GM19324 (cell line): ENCODE measurements around the gene TSHZ2.

Experiments used
- ATAC-seq: cut with Tn5 transposase; IDR thresholded peaks from one replicate; pipeline ENCODE4 v1.9.1; 2021; ENCODE audit warnings: mild to moderate bottlenecking, moderate library complexity; ENCODE audit not compliant: unreplicated experiment, low FRiP score

Gene TSHZ2

DNA sequence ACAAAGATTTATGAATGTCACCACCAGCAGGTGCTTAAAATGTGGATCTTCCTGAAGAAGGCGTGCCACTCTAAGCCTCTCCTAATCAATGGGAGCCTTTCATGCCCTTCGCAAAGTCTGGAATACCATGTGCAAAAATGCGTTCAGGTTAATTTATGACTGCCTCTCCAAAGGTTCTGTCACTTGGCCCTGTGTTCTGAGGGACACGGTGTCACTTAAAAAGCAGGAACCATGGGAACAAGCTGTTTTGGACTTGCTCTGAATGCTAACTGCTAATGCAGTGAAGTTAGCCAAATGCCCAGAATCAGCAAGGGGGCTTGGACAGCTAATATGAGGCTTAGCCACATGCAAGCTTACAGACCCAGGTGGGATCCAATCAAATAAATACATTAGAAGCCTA, 250.3 kb downstream of the TSHZ2 start:
- ATAC-seq, result no peak

DNA sequence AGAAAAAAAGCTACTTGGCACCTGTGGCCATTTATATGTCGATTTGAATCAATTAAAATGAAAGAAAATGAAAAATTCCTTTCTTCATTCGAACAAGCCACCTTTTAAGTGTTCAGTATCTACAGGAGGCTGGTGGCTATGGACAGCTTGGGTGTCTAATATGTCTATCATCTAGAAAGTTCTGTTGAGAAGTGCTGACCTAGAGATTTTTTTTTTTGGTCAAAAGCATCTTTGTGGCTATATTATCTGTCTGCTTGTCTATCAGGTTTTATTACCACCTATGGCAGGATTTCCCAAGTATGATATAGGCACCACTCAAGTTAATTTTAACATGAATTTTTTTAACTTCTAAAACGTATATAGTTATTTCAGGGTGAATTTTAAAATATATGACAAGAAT, 250.8 kb downstream of the TSHZ2 start:
- no peak for ATAC-seq

DNA sequence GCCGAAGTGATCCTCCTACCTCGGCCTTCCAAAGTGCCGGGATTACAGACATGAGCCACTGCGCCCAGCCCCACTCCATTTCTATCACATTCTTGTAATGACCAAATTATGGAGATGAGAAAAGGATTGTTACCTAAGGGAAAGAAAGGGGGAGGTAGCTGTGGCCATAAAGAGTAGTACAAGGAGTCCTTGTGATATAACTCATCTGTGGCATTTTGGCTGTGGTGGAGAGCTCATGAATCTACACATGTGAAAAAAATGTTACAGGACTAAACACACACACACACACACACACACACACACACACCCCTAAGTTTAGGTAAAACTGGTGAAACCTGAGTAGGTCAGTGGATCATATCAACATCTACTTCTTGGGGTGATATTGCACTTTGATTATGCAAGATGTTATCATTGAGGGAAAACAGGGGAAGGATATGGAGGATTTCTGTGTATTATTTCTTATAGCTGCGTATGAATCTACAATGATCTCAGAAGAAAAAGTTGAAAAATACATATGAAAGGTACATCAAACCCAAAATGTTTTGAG, 251.5 kb downstream of the TSHZ2 start:
- no peak for ATAC-seq

DNA sequence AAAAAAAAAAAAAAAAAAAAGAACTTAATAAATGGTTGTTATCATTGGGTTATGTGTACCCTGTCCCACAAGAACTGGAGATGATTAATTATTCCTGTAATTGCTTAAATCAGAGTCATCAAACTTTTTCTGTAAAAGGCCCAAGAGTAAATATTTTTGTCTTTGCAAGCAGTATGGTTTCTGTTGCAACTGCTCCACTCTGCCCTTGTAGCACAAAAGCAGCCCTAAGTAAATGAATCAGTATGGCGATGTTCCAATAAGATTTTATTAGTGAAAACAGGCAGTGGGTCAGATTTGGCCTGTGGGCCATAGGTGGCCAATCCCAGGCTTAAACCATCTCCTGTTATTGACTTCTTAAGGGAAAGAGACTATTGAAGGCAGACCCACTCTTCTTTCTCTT, 252.7 kb downstream of the TSHZ2 start:
- ATAC-seq, result no peak

DNA sequence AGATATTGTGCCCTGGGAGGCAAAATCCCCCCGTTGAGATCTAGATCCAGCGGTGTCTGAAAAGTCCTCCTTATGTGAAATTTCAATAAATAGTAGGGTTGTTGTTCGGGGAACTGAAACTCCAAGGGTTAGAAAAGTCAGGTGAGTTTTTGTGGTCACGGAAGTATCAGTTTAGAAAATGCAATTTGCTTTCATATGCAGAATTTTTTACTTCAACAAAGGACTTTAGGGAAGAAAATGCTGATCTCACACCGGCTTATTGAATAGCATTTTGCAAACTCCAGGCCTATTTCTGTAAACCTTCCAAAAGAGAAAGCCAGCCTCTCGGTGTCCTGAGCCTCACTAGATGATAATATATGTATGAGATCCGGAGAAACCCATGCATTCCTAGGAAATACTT, 254.7 kb downstream of the TSHZ2 start:
- no peak for ATAC-seq

DNA sequence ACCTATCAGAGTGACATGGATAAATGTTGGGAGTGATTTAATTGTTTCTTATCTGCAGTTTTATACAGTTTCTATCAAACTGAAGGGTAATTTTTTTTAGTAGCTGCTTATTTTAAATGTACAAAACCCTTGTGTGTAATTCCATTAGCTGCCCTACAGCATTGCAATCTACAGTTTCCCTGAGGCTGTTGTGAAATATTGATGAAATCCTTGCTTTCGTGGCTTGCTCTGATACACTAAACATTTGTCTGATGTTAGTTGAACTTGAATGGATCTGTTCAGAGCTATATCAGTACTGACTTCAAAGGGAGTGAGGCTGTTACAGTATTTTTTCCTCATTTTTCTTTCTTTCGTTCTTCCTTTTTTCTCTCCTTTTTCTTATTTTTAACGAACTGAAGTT, 255.4 kb downstream of the TSHZ2 start:
- no peak for ATAC-seq

DNA sequence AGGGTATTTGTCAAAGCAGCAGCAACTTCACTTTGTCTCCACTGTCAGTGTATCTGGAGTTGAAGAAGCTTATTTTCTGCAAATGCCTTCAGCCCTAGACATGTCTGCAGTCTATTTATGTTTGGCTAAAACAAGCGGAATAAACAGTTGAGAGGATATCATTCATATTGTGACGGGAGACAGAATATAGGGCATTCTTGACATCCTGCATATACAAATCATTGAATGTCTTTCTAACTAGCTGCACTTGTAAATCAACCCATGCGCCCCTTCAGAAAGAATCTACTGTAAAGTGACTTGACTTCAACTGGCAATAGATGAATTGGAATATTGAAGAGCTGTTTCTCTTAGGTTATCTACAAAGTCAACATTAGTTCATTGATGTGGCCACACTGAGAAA, 258.9 kb downstream of the TSHZ2 start:
- no peak for ATAC-seq

DNA sequence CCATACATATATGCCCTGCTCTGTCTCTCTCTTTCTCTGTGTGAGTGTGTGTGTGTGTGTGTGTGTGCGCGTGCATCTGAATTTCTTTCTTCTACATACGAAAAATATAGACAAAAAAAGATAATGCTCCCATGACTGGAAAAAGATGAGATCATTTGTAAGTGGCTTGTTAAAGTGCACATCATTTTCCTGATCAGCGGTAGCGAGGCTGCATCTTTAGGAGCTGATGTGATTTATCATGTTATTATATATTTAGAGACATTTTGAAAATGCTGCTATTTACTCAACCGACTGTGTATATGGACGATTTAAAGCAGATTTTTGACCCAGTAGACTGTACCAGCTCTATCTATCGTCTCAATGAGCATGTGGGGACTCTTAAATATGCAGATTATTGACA, 265.3 kb downstream of the TSHZ2 start:
- ATAC-seq, result no peak

DNA sequence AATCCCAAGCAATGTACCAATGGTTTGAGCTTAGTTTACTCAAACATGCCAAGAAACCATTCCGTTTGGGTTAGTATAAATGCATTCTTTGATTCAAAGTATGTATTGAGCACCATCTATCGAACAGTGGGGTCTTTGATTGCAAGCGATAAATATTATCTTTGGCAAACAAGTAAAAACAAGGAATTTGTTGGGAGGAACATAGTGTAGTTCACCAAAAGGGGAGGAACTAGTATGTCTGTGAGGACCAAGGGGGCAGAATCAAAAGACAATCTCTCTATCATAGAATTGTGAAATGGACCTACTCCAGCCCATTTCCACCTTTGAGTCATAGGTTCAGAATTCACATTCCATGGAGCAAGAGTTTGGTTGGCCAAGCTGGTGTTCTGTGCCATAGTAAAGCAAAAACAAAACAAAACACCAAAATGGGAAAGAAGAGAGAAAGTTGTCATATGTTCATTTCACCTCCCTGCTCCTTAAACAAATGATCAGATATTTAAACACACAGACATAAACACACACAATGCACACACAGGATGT, 266.0 kb downstream of the TSHZ2 start:
- no peak for ATAC-seq

DNA sequence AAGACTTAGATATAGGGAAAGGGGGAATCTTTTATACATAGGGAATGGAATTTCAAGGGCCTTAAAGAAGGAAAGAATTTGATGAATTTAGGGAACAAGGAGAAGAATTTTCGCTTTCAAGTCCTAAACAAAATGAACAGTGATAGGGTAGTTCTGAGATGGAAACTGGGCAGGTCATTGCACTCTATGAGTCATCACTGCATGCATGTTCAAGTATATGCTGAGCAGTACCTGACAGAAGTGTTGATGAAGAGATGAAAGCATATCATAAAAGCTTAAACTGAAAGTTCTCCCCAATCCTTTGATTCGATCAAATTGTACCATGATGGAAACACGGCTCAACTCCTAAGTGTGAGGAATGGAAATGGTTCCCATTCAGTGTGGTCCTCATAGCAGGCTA, 271.0 kb downstream of the TSHZ2 start:
- no peak for ATAC-seq

DNA sequence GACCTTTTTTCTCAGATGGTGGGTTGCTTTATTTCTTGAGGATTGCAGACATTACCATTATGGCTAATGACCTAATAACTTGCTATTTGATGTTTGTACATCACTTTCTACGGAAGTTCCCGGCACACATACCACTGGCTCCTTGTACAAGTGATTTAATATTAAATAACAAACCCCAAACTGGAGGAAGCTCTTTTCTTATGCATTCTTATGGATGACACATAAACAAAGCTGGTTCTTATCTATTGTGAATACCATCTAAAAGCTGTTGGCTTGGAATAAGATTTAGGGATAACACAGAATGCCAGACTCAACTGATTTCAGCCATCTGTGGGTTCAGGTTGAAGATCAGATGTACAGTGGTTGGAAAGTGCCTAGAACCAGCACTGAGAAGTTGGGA, 272.6 kb downstream of the TSHZ2 start:
- no peak for ATAC-seq

DNA sequence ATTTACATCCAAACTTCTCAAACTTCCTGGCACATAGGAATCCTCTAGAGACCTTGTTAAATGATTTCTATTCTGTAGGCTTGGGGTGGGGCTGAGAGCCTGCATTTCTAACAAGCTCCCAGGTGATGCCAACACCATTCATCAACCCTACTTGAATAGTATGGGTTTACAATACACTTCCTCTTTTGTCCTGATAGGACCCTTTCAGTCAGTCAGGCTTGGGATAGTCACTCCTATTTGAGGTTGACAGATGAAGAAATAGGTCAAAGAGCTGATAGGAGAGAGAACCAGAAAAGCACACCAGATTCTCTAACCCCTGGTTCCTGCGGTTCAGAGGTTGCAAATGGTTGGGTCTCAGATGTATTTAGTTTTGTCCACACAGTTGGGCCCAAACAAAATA, 273.4 kb downstream of the TSHZ2 start:
- ATAC-seq, result no peak

DNA sequence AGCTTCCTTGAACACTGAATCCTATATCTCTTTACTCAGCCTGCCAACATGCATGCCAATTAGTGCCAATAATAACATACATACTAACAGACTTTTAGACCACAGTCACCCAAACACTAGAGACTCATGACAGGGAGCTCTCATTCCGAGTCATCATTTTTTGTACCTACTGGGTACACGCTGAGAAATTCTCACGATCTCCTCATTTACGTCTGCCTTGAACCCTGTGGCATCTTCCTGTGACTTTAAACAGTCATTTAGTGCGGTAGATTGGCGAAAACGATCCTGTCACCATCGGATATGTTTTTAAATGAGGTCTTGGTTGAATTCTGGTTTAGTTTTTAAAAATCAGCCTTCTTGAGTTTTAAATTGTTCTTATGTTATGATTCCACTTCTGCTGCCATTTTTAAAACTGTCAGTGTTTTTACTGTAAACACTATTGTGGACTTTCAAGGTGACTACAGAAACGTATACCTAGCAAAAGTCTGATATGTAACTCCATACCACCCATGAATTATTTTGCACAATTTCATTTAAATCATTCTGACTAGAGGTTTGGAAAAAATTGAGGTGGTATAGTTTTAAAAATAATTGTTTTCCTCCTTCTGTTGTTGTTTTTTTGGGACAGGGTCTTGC, 275.4 kb downstream of the TSHZ2 start:
- no peak for ATAC-seq

DNA sequence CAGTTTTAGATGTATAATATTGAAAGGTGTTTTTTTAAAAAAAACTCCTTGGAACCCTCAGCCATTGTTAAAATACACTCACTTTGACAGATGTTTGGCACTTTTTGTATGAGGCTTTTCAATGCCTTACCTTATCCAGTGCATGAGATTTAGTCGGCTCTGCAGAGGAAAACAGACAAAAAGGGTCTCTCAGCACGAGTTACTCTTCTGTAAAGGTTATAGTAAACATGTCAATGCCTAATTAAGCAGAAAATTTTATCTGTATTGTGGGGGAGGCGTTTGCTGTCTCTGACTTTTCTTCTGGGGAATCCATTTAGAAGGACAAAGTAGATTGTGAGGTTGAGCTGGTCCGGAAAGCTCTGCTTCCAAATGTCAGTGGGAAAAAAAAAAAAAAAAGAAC, 278.3 kb downstream of the TSHZ2 start:
- no peak for ATAC-seq

DNA sequence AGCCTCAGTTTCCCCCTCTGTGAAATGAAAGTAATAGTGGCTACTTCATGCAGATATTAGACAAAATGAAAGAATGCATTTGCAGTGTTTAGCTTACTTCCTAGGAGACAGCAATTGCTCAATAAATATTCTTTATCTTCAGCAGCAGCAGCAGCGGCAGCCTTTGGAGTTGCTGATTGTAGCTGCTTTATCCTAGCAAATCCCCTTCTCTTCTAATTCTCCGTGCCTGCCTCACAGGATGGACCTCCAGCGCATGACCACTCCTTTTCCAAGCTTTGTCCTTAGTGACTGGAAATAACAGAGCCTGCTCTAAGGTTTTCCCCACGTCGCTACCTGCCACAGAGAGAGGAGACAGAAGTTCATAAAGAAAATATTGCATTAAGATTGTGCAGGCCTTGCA, 279.8 kb downstream of the TSHZ2 start:
- ATAC-seq, result no peak

DNA sequence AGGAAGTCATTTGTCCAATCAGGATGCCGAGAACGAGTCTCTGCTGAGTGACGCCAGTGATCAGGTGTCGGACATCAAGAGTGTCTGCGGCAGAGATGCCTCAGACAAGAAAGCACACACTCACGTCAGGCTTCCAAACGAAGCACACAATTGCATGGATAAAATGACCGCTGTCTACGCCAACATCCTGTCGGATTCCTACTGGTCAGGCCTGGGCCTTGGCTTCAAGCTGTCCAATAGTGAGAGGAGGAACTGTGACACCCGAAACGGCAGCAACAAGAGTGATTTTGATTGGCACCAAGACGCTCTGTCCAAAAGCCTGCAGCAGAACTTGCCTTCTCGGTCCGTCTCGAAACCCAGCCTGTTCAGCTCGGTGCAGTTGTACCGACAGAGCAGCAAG, 281.5 kb downstream of the TSHZ2 start:
- no peak for ATAC-seq

DNA sequence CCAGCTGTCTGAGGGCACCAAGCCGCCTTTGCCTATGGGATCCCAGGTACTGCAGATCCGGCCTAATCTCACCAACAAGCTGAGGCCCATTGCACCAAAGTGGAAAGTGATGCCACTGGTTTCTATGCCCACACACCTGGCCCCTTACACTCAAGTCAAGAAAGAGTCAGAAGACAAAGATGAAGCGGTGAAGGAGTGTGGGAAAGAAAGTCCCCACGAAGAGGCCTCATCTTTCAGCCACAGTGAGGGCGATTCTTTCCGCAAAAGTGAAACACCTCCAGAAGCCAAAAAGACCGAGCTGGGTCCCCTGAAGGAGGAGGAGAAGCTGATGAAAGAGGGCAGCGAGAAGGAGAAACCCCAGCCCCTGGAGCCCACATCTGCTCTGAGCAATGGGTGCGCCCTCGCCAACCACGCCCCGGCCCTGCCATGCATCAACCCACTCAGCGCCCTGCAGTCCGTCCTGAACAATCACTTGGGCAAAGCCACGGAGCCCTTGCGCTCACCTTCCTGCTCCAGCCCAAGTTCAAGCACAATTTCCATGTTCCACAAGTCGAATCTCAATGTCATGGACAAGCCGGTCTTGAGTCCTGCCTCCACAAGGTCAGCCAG, 283.0 kb downstream of the TSHZ2 start:
- ATAC-seq, result no peak

DNA sequence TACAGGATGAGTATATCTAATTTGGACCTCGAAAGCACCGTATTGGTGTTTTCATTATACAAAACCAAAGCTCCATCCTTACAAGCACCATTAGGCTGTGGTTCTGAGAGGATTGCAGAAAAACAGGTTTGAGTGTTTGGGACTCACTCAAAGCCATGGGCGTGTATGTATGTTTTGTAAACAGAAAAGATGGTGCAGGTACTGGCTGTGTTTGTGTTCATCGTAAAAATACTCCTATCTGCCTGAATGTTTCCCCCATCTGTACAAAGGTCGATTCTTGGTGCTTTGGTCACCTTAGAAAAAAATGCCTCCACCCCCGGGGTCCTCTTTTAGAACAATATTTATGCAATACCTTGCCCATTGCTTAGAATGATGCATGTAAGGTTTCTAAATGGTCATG, 286.6 kb downstream of the TSHZ2 start:
- no peak for ATAC-seq

DNA sequence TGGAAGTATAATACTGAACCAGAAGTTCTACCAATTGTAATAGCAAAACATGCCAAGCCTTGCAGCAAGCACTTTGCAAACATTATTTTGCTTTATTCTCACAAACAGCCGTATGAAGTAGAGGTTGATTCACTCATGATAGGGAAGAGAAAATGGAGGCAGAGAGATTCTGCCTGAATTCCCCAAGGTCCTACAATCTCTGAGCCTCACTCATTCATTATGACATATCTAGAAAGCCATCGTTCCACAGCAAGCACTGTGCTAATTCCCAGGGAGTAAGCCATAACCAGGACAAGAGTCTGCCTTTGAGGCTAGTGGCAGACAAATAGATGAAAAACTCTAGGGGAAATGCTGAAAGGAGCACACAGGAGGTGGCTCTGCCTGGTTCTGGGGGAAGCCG, 288.0 kb downstream of the TSHZ2 start:
- no peak for ATAC-seq

DNA sequence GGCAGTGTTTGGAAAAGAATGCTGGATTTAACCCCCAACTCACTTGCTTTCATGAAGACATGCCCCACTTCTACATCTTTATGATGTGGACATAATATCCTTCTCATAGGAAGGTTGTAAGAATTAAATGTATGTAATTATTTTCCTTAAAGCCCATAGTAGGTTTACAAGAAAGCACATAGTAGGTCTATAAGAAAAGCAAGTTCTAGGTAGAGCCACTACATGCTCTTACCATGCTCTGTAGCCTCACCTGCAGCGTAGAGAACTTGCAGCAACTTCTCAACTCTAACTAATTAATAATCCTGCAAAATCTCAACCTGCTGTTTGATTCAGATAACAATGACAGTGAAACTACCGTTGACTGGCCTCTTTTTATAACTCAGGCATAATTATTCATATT, 288.4 kb downstream of the TSHZ2 start:
- ATAC-seq, result no peak

DNA sequence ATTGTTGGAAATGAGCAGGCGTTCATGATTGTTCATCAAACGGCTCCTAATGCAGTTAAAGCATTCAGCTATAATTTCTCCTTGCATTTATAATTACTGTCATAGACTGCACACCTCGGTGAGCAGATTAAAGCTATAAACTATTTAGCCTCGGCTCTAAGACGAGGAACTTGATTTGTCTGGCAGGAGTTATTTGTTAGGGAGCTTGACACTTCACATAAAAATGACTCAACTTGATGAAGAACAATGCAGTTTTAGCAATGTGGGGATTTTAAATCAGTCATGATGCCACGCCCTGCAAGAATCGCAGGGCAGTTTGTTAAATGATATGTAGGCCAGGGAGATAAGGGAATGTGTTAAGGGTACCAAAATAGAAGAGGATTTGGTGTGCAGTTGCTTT, 290.2 kb downstream of the TSHZ2 start:
- no peak for ATAC-seq
